SHP77 treated with DMSO at 0.1 percent for 48 hours (cell line): ENCODE measurements around the gene APBA1.

ENCODE experiments used
- DNase-seq: peaks from one replicate; lab custom pipeline; 2025; lab: John Stamatoyannopoulos, UW

The APBA1 gene

GRCh38 chr9:69397384-69398214 lies 274.6 kb downstream of the APBA1 start:
- DNase-seq, result no peak

DNA sequence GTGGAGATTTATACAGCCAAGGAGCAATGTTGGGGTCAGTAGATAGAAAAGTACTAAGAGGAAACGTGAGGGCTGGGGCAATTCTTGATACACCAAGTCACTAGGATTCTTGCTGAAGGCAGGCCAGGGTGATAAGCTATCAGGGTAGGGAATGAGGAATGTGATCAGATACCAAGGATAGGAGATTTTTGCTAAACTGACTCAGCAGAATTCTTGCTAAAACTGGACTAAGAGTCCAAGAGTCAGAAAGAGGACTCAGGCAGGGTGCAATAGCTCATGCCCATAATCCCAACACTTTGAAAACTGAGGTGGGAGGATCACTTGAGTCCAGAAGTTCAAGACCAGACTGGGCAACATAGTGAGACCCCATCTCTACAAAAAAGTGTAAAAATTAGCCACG lies 275.4 kb downstream of the APBA1 start:
- DNase-seq, result no peak

DNA sequence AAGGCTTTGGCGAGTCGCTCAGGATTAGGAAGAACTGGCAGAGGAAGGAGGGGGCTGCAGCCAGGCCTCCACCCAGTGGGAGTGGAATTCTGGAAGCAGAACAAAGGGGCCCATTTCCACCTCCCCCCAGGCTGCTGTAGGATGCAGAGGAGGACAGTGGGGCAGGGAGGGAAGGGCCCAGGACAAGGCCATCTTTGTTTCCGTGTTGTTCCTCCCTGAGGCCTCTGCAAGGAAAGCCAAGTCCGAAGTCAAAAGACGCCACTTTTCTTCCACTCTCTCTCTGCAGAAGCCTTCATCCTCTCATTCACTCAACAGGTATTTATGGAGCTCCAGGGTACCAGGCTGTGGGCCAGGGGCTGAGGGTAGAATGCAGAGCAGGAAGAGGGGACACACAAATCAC lies 276.5 kb downstream of the APBA1 start:
- DNase-seq, result no peak

DNA sequence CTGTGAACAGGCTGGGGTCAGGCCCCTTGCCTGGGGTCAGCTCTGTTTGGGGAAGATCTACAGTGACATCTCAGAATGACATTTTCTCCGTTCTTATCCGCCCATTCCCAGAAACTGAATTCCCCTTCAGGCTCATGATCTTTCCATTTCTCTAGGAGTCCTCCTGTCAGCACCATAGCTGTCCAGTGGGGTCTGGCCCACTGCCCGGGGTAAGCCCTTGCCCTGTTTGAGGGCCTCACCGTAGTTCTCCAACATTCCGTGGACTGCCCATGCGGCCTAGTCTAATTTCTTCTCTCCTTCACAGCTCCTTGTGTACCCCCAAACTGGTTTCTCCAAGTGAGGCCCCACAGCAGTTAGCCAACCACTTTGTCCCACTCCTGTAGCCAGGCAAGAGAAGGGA lies 278.7 kb downstream of the APBA1 start:
- DNase-seq, result no peak

GRCh38 chr9:69392826-69393225 lies 279.3 kb downstream of the APBA1 start:
- DNase-seq, result no peak

DNA sequence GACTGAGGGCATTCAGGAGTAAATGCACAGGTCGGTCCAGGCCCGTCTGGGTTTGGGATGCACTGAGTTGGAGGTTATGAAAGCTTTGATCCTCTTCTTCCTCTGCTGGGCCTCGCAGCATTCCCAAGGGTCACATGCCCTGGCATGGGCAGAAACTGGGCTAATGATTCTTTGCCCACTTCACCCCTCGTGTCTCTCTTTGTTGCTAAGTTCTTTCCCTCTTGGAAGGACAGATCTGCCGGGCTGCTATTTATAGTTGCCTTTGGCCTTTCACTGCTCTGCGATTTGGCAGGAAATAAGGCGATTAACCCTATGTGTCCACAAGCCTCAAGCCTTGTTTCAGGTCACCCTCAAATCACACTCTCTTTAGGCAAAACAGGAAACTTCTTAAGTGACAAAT lies 280.2 kb downstream of the APBA1 start:
- no peak for DNase-seq

DNA sequence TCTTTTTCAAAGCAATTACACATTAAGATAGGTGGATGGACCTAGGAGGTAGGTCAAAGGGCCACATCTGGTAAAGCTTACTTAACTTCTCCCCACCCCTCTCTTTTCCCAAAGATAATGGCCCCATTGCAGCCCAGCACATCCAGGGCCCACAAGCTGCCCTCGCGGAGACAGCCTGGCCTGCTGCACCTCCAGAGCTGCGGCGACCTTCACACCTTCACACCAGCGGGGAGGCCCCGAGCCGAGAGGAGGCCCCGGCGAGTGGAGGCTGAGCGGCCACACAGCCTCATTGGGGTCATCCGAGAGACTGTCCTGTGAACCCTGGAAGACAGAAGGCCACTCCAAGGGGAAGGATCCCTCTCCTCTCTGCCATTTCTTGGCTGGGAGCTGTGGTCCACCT lies 280.7 kb downstream of the APBA1 start:
- no peak for DNase-seq

GRCh38 chr9:69389437-69389995 lies 282.7 kb downstream of the APBA1 start:
- DNase-seq, result no peak

DNA sequence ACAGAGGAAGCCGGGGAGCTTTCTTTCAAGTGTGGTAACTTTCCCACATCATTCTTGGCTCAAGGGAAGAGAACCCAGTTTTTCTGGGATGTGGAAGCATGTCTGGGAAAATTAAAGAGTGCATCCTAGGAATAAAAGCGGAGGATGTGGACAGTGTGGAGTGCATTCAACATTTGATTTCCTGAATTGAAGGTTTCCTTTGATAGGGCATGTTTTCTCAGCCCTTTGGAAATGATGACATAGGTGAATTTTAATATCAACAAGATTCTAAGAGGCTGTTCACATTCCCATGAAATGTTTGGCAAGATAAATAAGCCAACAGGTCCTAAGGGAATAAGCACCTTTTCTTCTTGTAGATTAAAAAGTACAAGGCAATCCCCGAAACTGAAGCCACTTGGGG lies 283.6 kb downstream of the APBA1 start:
- no peak for DNase-seq

GRCh38 chr9:69386651-69387050 lies 285.5 kb downstream of the APBA1 start:
- DNase-seq, result no peak

DNA sequence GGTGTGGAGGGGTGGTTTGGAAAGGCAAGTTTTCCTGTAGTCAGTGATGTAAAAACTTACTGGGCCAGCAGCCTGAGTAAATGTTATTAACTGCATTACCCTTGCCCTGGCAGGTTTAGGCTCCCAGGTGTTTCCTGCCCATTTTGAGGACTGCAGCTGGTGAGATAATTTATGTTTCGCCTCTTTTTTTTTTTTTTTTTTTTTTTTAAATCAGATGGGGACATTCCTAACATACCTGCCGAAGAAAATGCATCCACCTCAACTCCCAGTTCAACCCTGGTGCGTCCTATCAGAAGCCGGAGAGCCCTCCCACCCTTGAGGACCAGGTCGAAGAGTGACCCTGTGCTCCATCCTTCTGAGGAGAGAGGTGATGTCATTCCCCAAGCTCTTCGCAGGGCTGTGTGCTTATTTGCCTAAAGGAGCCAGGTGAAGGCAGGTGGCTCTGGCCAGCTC lies 286.6 kb downstream of the APBA1 start:
- no peak for DNase-seq

DNA sequence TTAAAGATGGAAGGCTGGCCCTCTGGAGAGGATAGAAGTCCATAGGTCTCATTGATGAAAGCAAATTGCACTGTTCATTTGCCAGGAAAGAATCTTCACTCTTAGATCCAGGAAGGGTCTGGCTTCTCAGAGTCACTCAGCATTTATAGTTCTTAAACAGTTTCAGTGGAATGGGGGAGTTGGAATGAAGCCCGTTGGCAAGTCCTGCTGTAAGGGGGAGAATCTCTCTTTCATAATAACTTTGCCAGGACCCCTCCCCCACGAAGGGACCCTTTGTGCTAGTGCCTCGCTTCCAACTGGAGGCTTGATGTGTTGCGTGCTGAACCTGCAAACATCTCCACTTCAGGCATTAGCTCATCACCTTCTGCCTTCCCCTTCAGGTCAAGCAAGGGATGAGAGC lies 290.0 kb downstream of the APBA1 start:
- no peak for DNase-seq

DNA sequence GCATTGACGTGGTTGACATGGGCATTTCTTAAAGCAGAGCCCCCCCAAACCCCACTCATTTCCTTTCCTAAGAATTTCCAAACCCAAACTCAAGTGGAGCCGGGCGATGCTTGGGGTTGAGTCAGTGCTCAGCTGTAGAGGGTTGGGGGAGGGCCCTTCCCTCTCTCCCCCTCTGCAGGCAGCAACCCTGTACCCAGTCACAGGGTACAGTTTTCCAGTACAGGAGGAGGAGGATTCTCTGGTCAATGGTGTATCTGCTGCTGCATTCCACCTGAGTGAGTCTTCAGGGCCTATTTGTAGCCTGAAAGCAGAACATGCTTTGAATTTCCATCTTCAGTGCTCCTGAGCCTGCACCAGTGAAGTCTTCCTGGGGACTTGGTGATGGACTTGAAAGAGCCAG lies 291.4 kb downstream of the APBA1 start:
- DNase-seq, result no peak

DNA sequence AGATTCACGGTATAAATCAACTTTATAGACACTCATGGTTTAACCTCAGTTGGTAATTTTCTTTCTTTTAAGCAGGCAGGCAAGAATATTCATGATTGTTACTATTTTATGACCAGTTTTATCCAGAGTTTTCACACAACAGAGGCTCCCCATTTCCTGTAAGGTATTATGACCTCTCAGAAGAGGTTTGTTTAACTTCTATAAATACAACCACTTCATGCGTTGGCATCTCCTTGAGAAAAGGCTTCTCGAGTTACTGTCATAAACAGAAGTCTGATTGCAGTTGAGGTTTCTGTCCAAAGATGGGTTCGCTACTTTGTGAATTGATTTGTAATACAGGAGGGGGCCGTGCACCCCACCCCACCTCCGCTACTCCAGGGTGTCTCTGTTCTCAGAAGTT lies 291.9 kb downstream of the APBA1 start:
- DNase-seq, result no peak

DNA sequence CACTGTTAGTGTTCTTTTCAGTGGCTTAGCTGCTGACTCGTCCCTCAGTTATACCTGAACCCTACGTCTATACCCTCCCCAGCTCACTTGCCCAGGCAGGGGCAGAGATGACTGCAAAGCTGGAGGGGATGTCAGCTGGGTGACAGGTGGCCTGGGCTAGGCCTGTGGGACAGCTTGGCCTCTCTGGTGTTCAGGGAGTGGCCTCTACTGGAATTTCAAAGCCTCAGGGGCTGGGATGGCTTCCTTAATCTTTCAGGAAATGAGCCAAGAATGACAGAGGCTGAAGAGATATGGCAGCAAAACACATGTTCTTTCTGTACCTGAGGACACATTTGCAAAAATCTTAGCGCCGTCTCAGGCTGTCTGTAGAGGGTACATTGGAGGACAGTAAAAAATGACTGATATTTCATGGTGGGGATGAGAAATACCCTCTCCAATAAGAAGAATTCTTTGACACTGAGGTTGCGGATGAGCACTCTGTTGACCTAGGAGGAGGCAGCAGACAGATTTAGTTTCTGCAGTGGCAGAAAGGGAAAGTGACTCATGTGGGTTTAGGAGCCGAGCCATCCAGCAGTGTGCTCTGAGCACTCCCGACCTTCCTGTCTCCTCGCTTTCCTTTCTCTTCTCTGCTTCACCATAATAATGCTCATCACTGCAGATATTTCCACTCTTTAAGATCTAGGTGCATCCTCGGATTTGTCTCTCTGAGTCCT lies 292.7 kb downstream of the APBA1 start:
- no peak for DNase-seq

DNA sequence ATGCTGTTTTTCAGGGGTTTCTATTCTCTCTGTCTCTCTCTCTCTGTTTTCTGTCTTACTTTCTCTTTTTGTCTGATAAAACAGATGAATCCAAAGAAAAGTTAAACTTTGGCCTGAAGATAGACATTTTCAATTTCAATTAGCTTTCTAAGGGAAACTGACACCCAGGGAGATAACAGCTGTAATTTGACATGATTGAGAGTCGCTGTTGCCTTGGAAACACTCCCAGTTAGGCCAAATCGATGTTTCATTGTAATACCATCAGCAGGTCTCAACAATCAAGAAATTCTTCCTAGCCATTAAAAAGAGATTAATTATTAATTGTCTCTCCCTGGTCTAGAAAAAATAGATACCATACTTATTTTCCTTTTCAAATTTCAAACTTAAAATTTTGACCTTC lies 294.2 kb downstream of the APBA1 start:
- DNase-seq, result no peak
